ENCODE data around the gene TBC1D22A. TPM values are rescaled to one million over a fixed set of nuclear protein-coding genes. Genes with fewer than 3 reads are reported as not detected.

The TBC1D22A gene
- polyA plus RNA-seq, 1 experiment: 24.2 TPM

- H3K27me3 ChIP-seq (ENCODE audit: control insufficient read depth, insufficient read depth, low read length): no peaks in the 10 kb centered on the region
- H3K36me3 ChIP-seq (ENCODE audit: control insufficient read depth, insufficient read depth, low read length): no peaks in the 10 kb centered on the region
- no peak for TF ChIP-seq CTCF (IDR thresholded peaks at IDR 0.05; ENCODE audit: insufficient read depth, low read depth, low read length)
- no peak overlapping the region for H3K4me3 ChIP-seq (ENCODE audit: low read depth, low read length)
- POLR2A ChIA-PET: no interaction called here
- DNase-seq (ENCODE audit: low read depth): no peak
- CTCF ChIA-PET: interaction anchor here (1.0 kb wide), 1 partner anchor 101 kb away, joined by 3 read pairs; no protein-coding TSS in a partner anchor
Observed at GRCh38 chr22:46954781-46955180, 192.3 kb downstream of the TBC1D22A start.

DNA sequence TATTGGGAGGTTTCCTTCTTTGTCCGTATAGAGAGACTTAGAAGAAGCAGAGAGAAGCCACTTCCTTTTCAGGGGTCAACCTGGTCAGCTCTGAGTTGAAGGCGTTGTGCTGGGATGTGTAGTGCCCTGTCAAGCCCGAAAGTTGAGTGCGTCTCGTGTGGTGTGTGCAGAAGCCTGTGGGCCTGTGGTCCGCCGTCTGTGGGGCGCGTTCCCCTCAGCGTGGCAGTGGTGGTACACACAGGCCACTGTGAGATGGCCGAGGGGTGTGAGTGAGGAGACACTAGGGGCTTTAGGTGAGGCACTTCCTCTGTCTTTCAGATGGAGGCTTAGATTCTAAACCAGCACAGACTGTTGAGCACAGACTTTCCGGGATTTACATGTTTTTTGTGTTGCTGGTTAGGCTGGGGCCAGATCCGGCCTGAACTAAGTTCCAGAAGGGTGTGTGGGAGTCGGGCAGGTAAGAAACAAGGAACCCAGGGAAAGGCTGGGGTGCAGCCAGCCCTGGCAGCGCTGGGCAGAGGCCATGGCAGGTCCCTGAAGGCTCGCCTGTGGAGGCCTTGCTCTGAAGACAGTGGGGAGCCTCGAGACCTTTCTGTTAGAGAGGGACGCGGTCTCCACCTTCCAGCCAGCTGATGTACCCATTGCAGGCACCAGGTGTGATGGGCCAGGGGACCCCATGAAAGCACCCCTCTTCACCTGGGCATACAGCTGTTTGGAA, 194.2 kb downstream of the TBC1D22A start:
- TF ChIP-seq CTCF (IDR thresholded peaks at IDR 0.05; ENCODE audit: insufficient read depth, low read depth, low read length): no peak
- no peak for DNase-seq (ENCODE audit: low read depth)
- ChIA-PET POLR2A (no interaction called here), CTCF (no interaction called here)
- H3K4me3 ChIP-seq (ENCODE audit: low read depth, low read length): no peak overlapping the region
- no peaks in the 10 kb centered on the region for H3K36me3 ChIP-seq (ENCODE audit: control insufficient read depth, insufficient read depth, low read length)
- H3K27me3 ChIP-seq (ENCODE audit: control insufficient read depth, insufficient read depth, low read length): no peaks in the 10 kb centered on the region

- POLR2A ChIA-PET: no interaction called here
- no peak for DNase-seq (ENCODE audit: low read depth)
- CTCF ChIA-PET: no interaction called here
- TF ChIP-seq CTCF (IDR thresholded peaks at IDR 0.05; ENCODE audit: insufficient read depth, low read depth, low read length): no peak
- H3K4me3 ChIP-seq (ENCODE audit: low read depth, low read length): no peak overlapping the region
- no peaks in the 10 kb centered on the region for H3K36me3 ChIP-seq (ENCODE audit: control insufficient read depth, insufficient read depth, low read length)
- no peaks in the 10 kb centered on the region for H3K27me3 ChIP-seq (ENCODE audit: control insufficient read depth, insufficient read depth, low read length)
Observed at GRCh38 chr22:46957521-46957920, 195.1 kb downstream of the TBC1D22A start.

GRCh38 chr22:46958191-46958590, 195.7 kb downstream of the TBC1D22A start:
- ChIA-PET CTCF (no interaction called here), POLR2A (no interaction called here)
- no peak overlapping the region for H3K4me3 ChIP-seq (ENCODE audit: low read depth, low read length)
- no peak for DNase-seq (ENCODE audit: low read depth)
- no peak for TF ChIP-seq CTCF (IDR thresholded peaks at IDR 0.05; ENCODE audit: insufficient read depth, low read depth, low read length)
- H3K36me3 ChIP-seq (ENCODE audit: control insufficient read depth, insufficient read depth, low read length): no peaks in the 10 kb centered on the region
- no peaks in the 10 kb centered on the region for H3K27me3 ChIP-seq (ENCODE audit: control insufficient read depth, insufficient read depth, low read length)

- DNase-seq (ENCODE audit: low read depth): no peak
- Histone ChIP-seq H3K36me3 (ENCODE audit: control insufficient read depth, insufficient read depth, low read length) (no peaks in the 10 kb centered on the region), H3K4me3 (ENCODE audit: low read depth, low read length) (no peak overlapping the region), H3K27me3 (ENCODE audit: control insufficient read depth, insufficient read depth, low read length) (no peaks in the 10 kb centered on the region)
- no peak for TF ChIP-seq CTCF (IDR thresholded peaks at IDR 0.05; ENCODE audit: insufficient read depth, low read depth, low read length)
- POLR2A ChIA-PET: no interaction called here
- CTCF ChIA-PET: no interaction called here
Observed at GRCh38 chr22:46958658-46959057, 196.2 kb downstream of the TBC1D22A start.
